ENCODE measurements around the gene TBCC.
"Not testable (repeated sequence)": the region's sequence is repeated elsewhere in the genome, so short reads cannot be mapped to it uniquely, and the experiment has no call there.

The TBCC gene

DNA sequence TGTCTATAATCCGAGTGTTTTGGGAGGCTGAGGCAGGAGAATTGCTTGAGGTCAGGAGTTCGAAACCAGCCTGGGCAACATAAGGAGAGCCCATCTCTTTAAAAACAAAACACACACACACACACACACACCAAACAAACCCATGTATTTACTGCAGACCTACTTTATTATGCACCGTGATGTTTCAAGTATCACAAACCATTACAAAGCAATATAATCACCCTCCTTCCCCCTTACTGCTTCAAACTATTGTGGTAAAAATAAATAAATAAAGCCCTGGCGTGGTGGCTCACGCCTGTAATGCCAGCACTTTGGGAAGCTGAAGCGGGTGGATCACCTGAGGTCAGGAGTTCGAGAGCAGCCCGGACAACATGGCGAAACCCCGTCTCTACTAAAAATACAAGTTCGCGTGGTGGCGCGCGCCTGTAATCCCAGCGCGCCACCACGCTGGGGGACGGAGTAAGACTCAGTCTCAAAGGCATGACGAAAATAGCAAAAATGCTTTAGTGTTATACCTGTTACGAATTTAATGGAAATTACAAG, 1.5 kb downstream of the TBCC start:
- DNase-seq (ENCODE audit: insufficient read length, low spot score): no peak
- no peak for TF ChIP-seq TAF1 (IDR thresholded peaks at IDR 0.05; ENCODE audit: low read depth, low read length)
- no peak for TF ChIP-seq POLR2A (IDR thresholded peaks at IDR 0.05; ENCODE audit: low read depth, low read length)
- TF ChIP-seq POLR2AphosphoS5 (IDR thresholded peaks at IDR 0.05; ENCODE audit: low read depth, low read length): 0 out of 2 replicates have a peak, but pooled peaks have one; percentile 20
- no peak for FAIRE-seq

DNA sequence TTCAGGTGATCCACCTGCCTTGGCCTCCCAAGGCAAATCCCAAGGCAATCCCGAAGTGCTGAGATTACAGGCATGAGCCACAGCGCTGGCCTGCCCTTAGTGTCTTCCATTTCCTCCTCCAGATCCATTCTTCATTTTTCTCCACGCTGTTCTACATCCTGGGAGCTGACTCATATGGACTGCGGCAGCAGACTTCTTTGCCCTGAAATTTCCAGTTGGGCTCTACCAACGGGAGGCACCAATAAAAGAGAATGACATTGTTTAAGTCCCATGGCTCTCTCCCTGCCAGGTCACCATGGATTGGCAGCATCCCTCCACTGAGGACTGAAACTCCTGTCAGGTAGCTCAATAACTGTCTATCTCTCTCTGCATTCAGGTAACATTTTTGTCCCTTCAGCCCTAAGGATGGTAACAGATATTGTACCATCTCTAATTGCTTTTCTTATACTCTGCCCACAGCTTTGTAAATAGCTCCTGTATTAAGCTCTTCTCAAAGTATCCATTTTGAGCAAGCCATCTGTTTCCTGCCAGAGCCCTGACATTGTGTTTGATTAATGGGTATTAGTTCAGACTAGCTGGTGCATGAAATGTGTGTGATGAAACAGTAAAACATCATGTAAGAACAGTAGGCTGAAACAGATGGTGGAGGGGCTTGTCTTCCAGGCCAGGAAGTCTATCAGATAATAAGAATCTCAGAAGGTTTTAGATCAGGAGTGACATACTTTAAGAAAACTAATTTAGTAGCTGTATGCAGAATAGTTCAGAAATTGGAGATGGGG, 3.6 kb downstream of the TBCC start:
- TF ChIP-seq POLR2A (IDR thresholded peaks at IDR 0.05; ENCODE audit: low read depth, low read length) (no peak), TAF1 (IDR thresholded peaks at IDR 0.05; ENCODE audit: low read depth, low read length) (no peak), PAX5 (IDR thresholded peaks at IDR 0.05; ENCODE audit: insufficient read depth, low read length, severe bottlenecking) (no peak), POLR2AphosphoS5 (IDR thresholded peaks at IDR 0.05; ENCODE audit: low read depth, low read length) (no peak), SPI1 (IDR thresholded peaks at IDR 0.05; ENCODE audit: low read depth, low read length) (no peak), POU2F2 (IDR thresholded peaks at IDR 0.05; ENCODE audit: low read depth, low read length) (no peak)
- DNase-seq (ENCODE audit: insufficient read length, low spot score): no peak
- no peak for FAIRE-seq

DNA sequence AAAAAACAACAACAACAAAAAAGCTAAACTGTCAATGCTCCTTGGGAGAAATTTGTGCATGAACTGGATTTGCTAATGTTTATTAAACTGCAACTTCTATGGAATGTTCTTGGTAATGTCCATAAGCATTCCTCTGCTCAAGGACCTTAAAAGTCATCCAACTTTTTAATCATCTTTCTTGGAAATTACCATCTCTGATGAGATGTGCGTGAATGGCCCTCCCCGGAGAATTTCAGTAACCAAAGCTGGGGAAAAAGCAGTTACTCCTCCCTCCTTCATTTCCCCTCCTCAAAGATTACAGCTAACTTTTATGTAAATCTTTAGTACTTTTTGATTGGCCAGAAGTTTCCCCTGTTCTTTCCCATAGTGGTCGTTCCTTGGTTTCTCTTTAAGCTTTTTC, 5.2 kb downstream of the TBCC start:
- no peak for FAIRE-seq
- no peak for TF ChIP-seq POLR2AphosphoS5 (IDR thresholded peaks at IDR 0.05; ENCODE audit: low read depth, low read length)
- TF ChIP-seq PAX5 (IDR thresholded peaks at IDR 0.05; ENCODE audit: insufficient read depth, low read length, severe bottlenecking): no peak
- no peak for TF ChIP-seq POU2F2 (IDR thresholded peaks at IDR 0.05; ENCODE audit: low read depth, low read length)
- TF ChIP-seq POLR2A (IDR thresholded peaks at IDR 0.05; ENCODE audit: low read depth, low read length): no peak
- TF ChIP-seq TAF1 (IDR thresholded peaks at IDR 0.05; ENCODE audit: low read depth, low read length): no peak
- TF ChIP-seq SPI1 (IDR thresholded peaks at IDR 0.05; ENCODE audit: low read depth, low read length): no peak

DNA sequence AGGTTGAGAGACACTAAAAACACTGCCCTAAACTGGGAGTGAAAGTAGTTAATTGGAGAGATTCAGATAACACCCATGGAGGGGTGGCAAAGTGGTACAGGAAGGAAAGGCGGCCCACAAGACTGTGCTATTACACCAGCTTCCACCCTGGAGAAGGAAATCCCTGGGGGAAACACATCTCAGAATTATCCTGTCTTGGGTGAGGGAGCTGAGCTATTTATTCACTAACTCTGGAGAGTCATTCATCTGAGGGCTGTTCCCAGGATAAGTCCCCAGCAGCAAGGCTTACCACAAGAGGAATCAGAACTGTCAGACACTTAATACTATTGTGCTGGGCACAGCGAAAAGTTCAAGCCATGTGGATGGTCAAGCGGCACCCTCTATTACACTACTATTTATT, 9.9 kb downstream of the TBCC start:
- DNase-seq (ENCODE audit: insufficient read length, low spot score): no peak
- FAIRE-seq: no peak
- TF ChIP-seq PAX5 (IDR thresholded peaks at IDR 0.05; ENCODE audit: insufficient read depth, low read length, severe bottlenecking): no peak
- no peak for TF ChIP-seq POU2F2 (IDR thresholded peaks at IDR 0.05; ENCODE audit: low read depth, low read length)
- TF ChIP-seq POLR2AphosphoS5 (IDR thresholded peaks at IDR 0.05; ENCODE audit: low read depth, low read length): no peak
- no peak for TF ChIP-seq TAF1 (IDR thresholded peaks at IDR 0.05; ENCODE audit: low read depth, low read length)
- TF ChIP-seq POLR2A (IDR thresholded peaks at IDR 0.05; ENCODE audit: low read depth, low read length): no peak
- TF ChIP-seq SPI1 (IDR thresholded peaks at IDR 0.05; ENCODE audit: low read depth, low read length): no peak

More for the DNA sequence above, 5.2 kb downstream of the TBCC start:
- DNase-seq (ENCODE audit: insufficient read length, low spot score): no peak

DNA sequence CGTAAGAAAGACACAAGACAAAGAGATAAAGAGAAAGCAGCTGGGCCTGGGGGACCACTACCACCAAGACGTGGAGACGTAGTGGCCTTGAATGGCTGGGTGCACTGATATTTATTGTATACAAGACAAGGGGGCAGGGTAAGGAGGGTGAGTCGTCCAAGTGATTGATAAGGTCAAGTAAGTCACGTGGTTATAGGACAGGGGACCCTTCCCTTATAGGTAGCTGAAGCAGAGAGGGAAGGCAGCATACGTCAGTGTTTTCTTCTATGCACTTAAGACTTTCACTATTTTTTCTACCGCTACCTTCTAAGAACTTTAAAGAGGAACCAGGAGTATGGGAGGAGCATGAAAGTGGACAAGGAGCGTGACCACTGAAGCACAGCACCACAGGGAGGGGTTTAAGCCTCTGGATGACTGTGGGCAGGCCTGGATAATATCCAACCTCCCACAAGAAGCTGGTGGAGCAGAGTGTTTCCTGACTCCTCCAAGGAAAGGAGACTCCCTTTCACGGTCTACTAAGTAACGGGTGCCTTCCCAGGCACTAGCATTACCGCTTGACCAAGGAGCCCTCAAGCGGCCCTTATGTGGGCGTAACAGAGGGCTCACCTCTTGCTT, 11.9 kb downstream of the TBCC start:
- 0 out of 2 replicates have a peak, but pooled peaks have one; percentile 11 for TF ChIP-seq SPI1 (IDR thresholded peaks at IDR 0.05; ENCODE audit: low read depth, low read length)
- FAIRE-seq; DNase-seq (ENCODE audit: insufficient read length, low spot score): not testable (repeated sequence)

DNA sequence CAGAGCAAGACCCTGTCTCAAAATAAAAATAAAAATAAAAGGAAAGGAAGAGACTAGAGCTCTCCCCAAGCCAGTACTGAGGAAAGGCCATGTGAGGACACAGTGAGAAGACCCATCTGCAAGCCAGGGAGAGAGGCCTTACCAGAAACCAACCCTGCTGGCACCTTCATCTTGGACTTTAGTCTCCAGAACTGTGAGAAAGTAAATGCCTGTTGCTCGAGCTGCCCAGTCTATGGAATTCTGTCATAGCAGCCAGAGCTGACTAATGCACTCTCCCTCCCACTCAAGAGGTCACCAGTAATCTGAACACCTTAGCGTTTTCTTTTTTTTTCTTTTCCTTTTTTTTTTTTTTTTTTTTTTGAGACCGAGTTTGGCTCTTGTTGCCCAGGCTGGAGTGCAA, 16.2 kb downstream of the TBCC start:
- no peak for TF ChIP-seq TAF1 (IDR thresholded peaks at IDR 0.05; ENCODE audit: low read depth, low read length)
- no peak for TF ChIP-seq SPI1 (IDR thresholded peaks at IDR 0.05; ENCODE audit: low read depth, low read length)
- no peak for TF ChIP-seq POLR2AphosphoS5 (IDR thresholded peaks at IDR 0.05; ENCODE audit: low read depth, low read length)
- no peak for TF ChIP-seq POLR2A (IDR thresholded peaks at IDR 0.05; ENCODE audit: low read depth, low read length)
- TF ChIP-seq POU2F2 (IDR thresholded peaks at IDR 0.05; ENCODE audit: low read depth, low read length): no peak
- no peak for TF ChIP-seq PAX5 (IDR thresholded peaks at IDR 0.05; ENCODE audit: insufficient read depth, low read length, severe bottlenecking)
- FAIRE-seq: no peak
- DNase-seq (ENCODE audit: insufficient read length, low spot score): no peak

DNA sequence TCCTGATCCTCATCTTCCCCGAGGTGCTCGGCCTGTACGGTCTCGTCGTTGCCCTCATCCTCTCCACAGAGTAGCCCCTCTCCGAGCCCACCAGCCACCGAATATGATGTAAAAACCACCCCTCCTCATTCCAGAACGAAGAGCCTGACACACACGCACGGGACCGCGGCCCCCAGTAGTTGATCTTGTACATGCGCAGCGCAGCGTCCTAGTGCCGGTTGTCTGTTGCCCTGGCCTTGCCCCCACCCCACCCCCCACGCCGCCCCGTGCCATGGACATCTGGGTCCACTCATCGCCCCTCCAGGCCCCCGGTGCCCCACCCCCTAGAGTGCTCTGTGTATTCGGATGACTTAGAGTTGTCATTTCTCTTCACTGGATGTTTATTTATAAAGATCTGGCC, 18.3 kb downstream of the TBCC start:
- DNase-seq (ENCODE audit: insufficient read length, low spot score): no peak
- no peak for FAIRE-seq
- TF ChIP-seq TAF1 (IDR thresholded peaks at IDR 0.05; ENCODE audit: low read depth, low read length) (no peak), SPI1 (IDR thresholded peaks at IDR 0.05; ENCODE audit: low read depth, low read length) (no peak), POLR2AphosphoS5 (IDR thresholded peaks at IDR 0.05; ENCODE audit: low read depth, low read length) (no peak), PAX5 (IDR thresholded peaks at IDR 0.05; ENCODE audit: insufficient read depth, low read length, severe bottlenecking) (no peak), POLR2A (IDR thresholded peaks at IDR 0.05; ENCODE audit: low read depth, low read length) (no peak), POU2F2 (IDR thresholded peaks at IDR 0.05; ENCODE audit: low read depth, low read length) (no peak)

DNA sequence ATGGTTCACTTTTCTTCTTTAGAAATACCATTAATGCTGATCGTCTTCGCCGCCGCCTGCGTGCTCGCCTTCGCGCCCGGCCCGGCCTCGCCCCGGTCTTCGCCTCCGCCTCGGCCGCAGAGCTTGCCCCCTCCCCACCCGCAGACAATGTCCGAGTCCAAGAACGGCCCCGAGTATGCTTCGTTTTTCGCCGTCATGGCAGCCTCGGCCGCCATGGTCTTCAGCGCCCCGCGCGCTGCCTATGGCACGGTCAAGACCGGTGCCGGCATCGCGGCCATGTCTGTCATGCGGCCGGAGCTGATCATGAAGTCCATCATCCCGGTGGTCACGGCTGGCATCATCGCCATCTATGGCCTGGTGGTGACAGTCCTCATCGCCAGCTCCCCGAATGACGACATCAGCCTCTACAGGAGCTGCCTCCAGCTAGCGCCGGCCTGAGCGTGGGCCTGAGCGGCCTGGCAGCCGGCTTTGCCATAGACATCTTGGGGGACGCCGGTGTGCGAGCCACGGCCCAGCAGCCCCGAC, 18.8 kb downstream of the TBCC start:
- no peak for DNase-seq (ENCODE audit: insufficient read length, low spot score)
- FAIRE-seq: no peak
- TF ChIP-seq POLR2A (IDR thresholded peaks at IDR 0.05; ENCODE audit: low read depth, low read length) (no peak), PAX5 (IDR thresholded peaks at IDR 0.05; ENCODE audit: insufficient read depth, low read length, severe bottlenecking) (no peak), POLR2AphosphoS5 (IDR thresholded peaks at IDR 0.05; ENCODE audit: low read depth, low read length) (no peak), SPI1 (IDR thresholded peaks at IDR 0.05; ENCODE audit: low read depth, low read length) (no peak), POU2F2 (IDR thresholded peaks at IDR 0.05; ENCODE audit: low read depth, low read length) (no peak), TAF1 (IDR thresholded peaks at IDR 0.05; ENCODE audit: low read depth, low read length) (no peak)

DNA sequence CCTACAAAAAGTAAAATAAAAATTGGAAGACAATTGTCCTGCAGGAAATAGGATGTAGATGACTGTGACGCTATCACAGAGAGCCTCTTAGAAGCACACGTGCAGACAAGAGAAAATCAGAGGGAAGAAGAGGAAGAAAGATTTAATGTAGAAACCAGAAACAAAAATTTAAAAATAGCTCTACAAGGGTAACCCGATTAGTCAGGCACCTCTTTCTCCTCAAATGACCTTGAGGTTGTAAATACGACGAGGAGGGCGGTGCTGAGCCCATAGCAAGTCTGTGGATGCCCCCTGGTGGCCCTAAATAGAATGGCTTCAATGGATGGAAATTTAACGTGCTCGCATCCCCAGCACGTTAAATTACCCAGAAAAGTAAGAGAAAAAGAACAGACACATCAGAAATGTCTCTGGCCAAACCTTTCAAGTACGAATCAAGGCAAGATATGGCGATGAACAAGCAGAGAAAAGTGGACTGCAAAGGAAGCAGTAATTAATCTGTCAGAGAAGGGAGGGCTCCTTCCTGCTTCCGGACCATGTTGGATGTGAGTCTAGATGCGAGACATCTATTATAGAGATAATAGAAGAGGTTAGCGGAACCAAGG, 19.3 kb downstream of the TBCC start:
- DNase-seq (ENCODE audit: insufficient read length, low spot score) (peak; percentile 68), FAIRE-seq (peak; percentile 69)
- TF ChIP-seq TAF1 (IDR thresholded peaks at IDR 0.05; ENCODE audit: low read depth, low read length) (no peak), POLR2AphosphoS5 (IDR thresholded peaks at IDR 0.05; ENCODE audit: low read depth, low read length) (no peak), POLR2A (IDR thresholded peaks at IDR 0.05; ENCODE audit: low read depth, low read length) (no peak), SPI1 (IDR thresholded peaks at IDR 0.05; ENCODE audit: low read depth, low read length) (no peak)
